ENCODE results near the gene DAPK1. TPM values are rescaled to one million over a fixed set of nuclear protein-coding genes. Genes with fewer than 3 reads are reported as not detected.

DAPK1 gene
- total RNA-seq, 1 donor from 2014 or later = 24.6 TPM

- Histone ChIP-seq H3K27me3 (no peaks in the 10 kb centered on the region), H3K4me1 (peaks cover 11% of the 10 kb centered on the region), H3K36me3 (no peaks in the 10 kb centered on the region), H3K4me3 (no peak overlapping the region), H3K27ac (no peak overlapping the region), H3K9me3 (no peaks in the 10 kb centered on the region)
- TF ChIP-seq POLR2AphosphoS5 (IDR thresholded peaks at IDR 0.05; ENCODE audit: insufficient read depth in 1 of 2, low read depth in 1 of 2) (no peak), POLR2A (IDR thresholded peaks at IDR 0.05) (no peak), CTCF (IDR thresholded peaks at IDR 0.05) (no peak)
- no peak for DNase-seq (ENCODE audit: extremely low spot score in 2 of 2)
- intact Hi-C loops (cut with DNase I) = no loop called here
Measured at GRCh38 chr9:87602933-87603643, 105.4 kb downstream of the DAPK1 start.

- TF ChIP-seq POLR2A (IDR thresholded peaks at IDR 0.05) (no peak), CTCF (IDR thresholded peaks at IDR 0.05) (no peak), POLR2AphosphoS5 (IDR thresholded peaks at IDR 0.05; ENCODE audit: insufficient read depth in 1 of 2, low read depth in 1 of 2) (no peak)
- H3K27ac ChIP-seq = no peak overlapping the region
- no peaks in the 10 kb centered on the region for H3K9me3 ChIP-seq
- H3K4me1 ChIP-seq = peaks cover 11% of the 10 kb centered on the region
- no peaks in the 10 kb centered on the region for H3K27me3 ChIP-seq
- no peaks in the 10 kb centered on the region for H3K36me3 ChIP-seq
- intact Hi-C loops (cut with DNase I) = no loop called here
- no peak overlapping the region for H3K4me3 ChIP-seq
- no peak for DNase-seq (ENCODE audit: extremely low spot score in 2 of 2)
Measured at GRCh38 chr9:87603854-87604490, 106.3 kb downstream of the DAPK1 start.

- no peak for DNase-seq (ENCODE audit: extremely low spot score in 2 of 2)
- Histone ChIP-seq H3K4me3 (no peak overlapping the region), H3K4me1 (peaks cover 11% of the 10 kb centered on the region), H3K27me3 (no peaks in the 10 kb centered on the region), H3K9me3 (no peaks in the 10 kb centered on the region), H3K27ac (no peak overlapping the region), H3K36me3 (no peaks in the 10 kb centered on the region)
- intact Hi-C loops (cut with DNase I) = no loop called here
- no peak for TF ChIP-seq CTCF (IDR thresholded peaks at IDR 0.05)
- no peak for TF ChIP-seq POLR2A (IDR thresholded peaks at IDR 0.05)
- TF ChIP-seq POLR2AphosphoS5 (IDR thresholded peaks at IDR 0.05; ENCODE audit: insufficient read depth in 1 of 2, low read depth in 1 of 2) = no peak
Measured at GRCh38 chr9:87604886-87605588, 107.4 kb downstream of the DAPK1 start.

- H3K4me3 ChIP-seq = no peak overlapping the region
- H3K27ac ChIP-seq = no peak overlapping the region
- intact Hi-C loops (cut with DNase I) = no loop called here
- TF ChIP-seq POLR2A (IDR thresholded peaks at IDR 0.05) (no peak), CTCF (IDR thresholded peaks at IDR 0.05) (no peak), POLR2AphosphoS5 (IDR thresholded peaks at IDR 0.05; ENCODE audit: insufficient read depth in 1 of 2, low read depth in 1 of 2) (no peak)
- no peaks in the 10 kb centered on the region for H3K27me3 ChIP-seq
- H3K36me3 ChIP-seq = no peaks in the 10 kb centered on the region
- H3K4me1 ChIP-seq = peaks cover 5% of the 10 kb centered on the region
- no peaks in the 10 kb centered on the region for H3K9me3 ChIP-seq
- no peak for DNase-seq (ENCODE audit: extremely low spot score in 2 of 2)
Measured at GRCh38 chr9:87605676-87606075, 108.0 kb downstream of the DAPK1 start.

All from vagina (tissue), 2 donors.